ENCODE results near the gene RASGRP1.

DNA sequence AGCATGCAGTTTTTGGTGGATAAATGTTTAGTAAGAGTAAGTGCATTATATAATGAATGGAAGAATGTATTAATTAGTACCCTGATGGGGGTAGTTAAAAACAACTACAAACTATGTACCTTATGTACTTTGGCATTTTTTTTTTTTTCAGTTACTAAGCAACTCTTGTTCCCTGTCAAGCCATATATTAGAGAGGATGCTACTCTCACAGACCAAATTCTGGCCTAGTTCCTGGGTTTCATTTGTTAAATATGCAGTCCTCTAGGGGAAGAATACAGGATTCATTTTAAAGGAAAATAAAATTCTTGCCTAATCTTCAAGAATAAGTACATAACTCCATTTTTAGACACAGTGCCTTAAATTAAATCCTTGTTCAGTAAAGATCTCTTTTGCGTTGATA is 93.8 kb downstream of the RASGRP1 start:
- TF ChIP-seq CTCF (IDR thresholded peaks at IDR 0.05) (no peak), POLR2A (IDR thresholded peaks at IDR 0.05) (no peak)

Data from tibial nerve (tissue), 3 donors.